RWPE1 (cell line): ENCODE results near the gene PPM1E.
A peak's percentile ranks its signal among the peaks of the same experiment; 100 is the strongest.

Source experiments
- CTCF ChIA-PET: fragments of 350-600 bp; sonication (Branson Sonifier 250); formaldehyde crosslinking; extraction: SDS; loops from one replicate; lab custom pipeline; 2021; lab: Yijun Ruan, JAX
- POLR2A ChIA-PET: fragments of 400-600 bp; formaldehyde crosslinking; extraction: SDS; loops from one replicate; lab custom pipeline; 2020; ENCODE audit warnings: antibody characterized with exemption; ENCODE audit not compliant: low non-redundant PET; lab: Yijun Ruan, JAX
- DNase-seq: peaks from one replicate; pipeline ENCODE4 v3.0.0; 2012; ENCODE audit warnings: low spot score
- H3K27ac ChIP-seq: fragments of 450-650 bp; 2 replicates; pipeline ENCODE4 v1.5.1; 2017
- CTCF ChIP-seq: fragments of 450-650 bp; conservative IDR thresholded peaks from 2 replicates; pipeline ENCODE4 v1.5.1; 2017; ENCODE audit warnings: low read depth, mild to moderate bottlenecking

PPM1E gene

DNA sequence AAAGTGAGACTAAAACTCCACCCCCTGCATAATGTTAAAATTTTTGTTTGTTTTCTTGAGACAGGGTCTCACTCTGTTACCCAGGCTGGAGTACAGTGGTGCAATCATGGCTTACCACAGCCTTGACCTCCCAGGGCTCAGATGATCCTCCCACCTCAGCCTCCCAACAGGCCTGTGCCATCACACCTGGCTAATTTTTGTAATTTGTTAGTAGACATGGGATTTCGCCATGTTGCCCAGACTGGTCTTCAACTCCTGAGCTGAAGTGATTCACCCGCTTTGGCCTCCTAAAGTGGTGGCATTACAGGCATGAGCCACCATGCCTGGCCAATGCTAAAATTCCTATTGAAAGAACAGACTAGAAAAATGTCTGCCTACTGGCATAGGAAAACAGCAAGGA lies 247.2 kb downstream of the PPM1E start:
- no peak overlapping the region for H3K27ac ChIP-seq
- no peak for DNase-seq
- no peak for TF ChIP-seq CTCF
- ChIA-PET CTCF (interaction anchor here (2.4 to 4.2 kb wide), 2 partner anchors 292 to 484 kb away, joined by 9 to 35 read pairs; no protein-coding TSS in a partner anchor), POLR2A (no interaction called here)

DNA sequence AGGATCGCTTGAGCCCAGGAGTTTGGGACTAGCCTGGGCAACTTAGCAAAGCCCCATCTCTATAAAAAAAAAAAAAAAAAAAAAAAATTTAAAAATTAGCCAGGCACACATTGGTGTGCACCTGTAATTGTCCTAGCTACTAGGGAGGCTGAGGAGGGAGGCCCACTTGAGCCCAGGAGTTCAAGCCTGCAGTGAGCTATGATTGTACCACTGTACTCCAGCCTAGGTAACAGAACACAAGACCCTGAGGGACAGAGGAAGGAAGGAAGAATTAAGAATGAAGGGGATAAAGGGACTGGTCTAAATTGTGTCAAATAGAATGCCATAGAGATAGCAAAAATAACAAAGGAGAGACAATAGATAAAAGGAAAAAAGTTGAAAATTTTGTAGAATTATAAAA lies 248.2 kb downstream of the PPM1E start:
- POLR2A ChIA-PET, result no interaction called here
- H3K27ac ChIP-seq, result no peak overlapping the region
- CTCF ChIA-PET, result interaction anchor here (0.6 to 4.2 kb wide), 5 partner anchors 220 to 485 kb away, joined by 4 to 35 read pairs (median 9); no protein-coding TSS in a partner anchor
- no peak for TF ChIP-seq CTCF
- DNase-seq, result no peak

DNA sequence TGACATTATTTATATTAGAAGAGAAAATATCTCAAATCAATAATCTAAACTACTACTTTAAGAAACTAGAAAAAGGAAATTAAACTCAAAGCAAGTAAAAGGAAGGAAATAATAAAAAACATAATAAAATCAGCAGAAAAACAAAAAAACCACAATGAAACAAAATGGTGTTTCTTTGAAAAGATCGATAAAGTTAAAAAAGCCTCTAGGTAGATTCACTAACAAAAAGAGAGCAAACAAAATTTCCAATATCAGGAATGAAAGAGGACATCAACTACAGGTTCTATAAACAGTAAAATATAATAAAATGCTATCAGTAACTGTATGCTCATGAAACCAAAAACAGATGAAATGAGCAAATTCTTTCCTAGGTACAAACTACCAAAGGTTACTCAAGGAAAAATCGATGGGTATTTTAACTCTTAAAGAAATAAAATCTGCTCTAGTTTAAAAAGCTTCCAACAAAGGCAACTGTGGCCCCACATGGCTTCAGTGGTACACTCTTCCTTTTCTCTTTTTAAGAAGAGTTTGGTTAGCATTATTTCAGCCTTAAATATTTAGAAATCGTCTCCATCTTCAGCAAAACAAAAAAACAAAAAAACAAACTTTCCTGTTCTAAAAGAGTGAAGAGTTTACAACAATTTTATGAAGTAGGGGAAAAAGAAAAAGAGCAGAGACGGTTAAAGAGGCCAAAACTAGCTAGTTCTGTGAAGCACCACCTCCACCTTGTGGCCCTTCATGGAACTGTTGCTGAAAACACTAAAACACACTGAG lies 248.9 kb downstream of the PPM1E start:
- TF ChIP-seq CTCF, result peak; percentile 97
- ChIA-PET POLR2A (no interaction called here), CTCF (interaction anchor here (0.7 to 4.2 kb wide), 14 partner anchors 92 to 609 kb away, joined by 3 to 35 read pairs (median 4); no protein-coding TSS in a partner anchor)
- peak; percentile 42 for DNase-seq
- no peak overlapping the region for H3K27ac ChIP-seq

- no peak overlapping the region for H3K27ac ChIP-seq
- TF ChIP-seq CTCF, result no peak
- ChIA-PET POLR2A (no interaction called here), CTCF (no interaction called here)
- DNase-seq, result no peak
Observed at GRCh38 chr17:59007995-59008394, 252.3 kb downstream of the PPM1E start.

GRCh38 chr17:59008737-59009136 lies 253.1 kb downstream of the PPM1E start:
- H3K27ac ChIP-seq, result no peak overlapping the region
- ChIA-PET POLR2A (no interaction called here), CTCF (no interaction called here)
- TF ChIP-seq CTCF, result no peak
- no peak for DNase-seq

DNA sequence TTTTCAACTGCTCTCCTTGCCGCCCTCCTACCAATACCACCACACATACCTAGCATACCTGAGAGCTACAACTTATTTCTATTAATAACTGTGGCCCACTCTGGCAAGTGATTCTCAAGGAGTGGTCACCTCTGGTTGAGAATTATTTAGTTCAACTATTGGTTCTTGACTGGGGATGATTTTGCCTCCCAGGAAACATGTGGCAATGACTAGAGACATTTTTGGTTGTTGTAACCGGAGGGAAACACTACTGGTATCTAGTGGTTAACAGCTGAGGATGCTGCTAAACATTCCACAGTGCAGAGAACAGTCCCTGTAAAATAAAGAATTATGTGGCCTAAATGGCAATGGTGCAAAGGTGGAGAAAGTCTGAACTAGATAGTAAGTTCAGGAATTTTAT lies 254.4 kb downstream of the PPM1E start:
- POLR2A ChIA-PET, result no interaction called here
- DNase-seq, result no peak
- no peak for TF ChIP-seq CTCF
- H3K27ac ChIP-seq, result no peak overlapping the region
- CTCF ChIA-PET, result interaction anchor here (0.6 kb wide), 2 partner anchors 36 to 491 kb away, joined by 3 read pairs; no protein-coding TSS in a partner anchor
